HG03378 (cell line): Measurements from ENCODE around the gene ADGRE3.
A peak's percentile ranks its signal among the peaks of the same experiment; 100 is the strongest.
"Not testable (repeated sequence)": the region's sequence is repeated elsewhere in the genome, so short reads cannot be mapped to it uniquely, and the experiment has no call there.

ENCODE experiments used
- ATAC-seq: cut with Tn5 transposase; IDR thresholded peaks from one replicate; pipeline ENCODE4 v1.9.1; 2021; ENCODE audit warnings: mild to moderate bottlenecking, moderate library complexity; ENCODE audit not compliant: unreplicated experiment

Gene ADGRE3

DNA sequence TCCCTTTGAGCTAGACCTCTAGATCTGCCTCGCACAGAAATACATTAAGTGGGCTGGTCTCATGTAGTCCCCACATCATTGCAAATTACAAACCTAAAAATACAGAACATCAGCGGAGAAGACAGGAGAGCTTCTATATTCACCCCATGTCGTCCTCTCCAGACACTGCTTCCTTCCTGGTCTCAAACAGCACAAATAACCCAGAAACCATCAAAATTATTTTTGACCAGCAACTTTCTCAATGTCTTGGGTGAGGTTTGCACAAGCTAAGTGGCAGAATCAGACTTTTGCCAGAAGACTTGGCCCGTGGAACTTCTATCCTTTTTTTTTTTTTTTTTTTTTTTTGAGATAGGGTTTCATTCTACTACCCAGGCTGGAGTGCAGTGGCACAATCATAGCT lies 63.6 kb downstream of the ADGRE3 start:
- no peak for ATAC-seq

DNA sequence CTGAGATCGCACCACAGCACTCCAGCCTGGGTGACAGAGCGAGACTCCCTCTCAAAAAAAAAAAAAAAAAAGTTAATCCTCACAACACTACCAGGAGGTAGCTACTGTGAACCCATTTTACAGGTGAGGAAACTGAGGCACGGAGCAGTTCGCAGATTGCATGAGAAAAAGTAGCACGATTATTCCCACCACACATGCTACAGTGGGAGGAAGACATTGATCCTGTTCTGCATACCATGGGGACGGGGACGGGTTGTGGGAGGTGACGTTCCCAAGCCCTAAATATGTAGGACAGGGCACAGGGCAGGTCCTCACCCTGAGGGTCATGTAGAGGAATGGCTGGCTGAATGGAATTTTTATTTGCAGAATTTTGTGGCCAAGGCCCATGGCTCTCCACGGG lies 68.0 kb downstream of the ADGRE3 start:
- no peak for ATAC-seq

DNA sequence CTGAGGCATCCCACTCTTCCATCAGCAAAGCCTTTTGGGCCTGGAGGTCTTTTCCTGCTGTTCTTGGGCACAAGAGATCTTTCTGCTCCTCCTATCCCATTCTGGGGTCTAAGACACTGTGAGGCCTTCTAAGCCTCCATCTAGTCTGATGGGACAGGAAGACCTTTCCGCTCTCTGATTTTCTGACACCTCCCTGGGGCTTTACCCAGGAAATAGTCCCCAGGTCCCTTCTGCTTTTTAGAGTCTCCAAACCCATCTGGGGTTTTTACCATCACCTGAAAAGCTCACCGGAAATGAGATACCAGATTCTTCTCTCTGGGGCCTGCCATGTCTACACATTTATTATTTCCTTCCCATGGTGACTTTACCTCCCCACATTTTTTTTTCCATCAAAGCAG lies 70.7 kb downstream of the ADGRE3 start:
- ATAC-seq, result peak; percentile 66

DNA sequence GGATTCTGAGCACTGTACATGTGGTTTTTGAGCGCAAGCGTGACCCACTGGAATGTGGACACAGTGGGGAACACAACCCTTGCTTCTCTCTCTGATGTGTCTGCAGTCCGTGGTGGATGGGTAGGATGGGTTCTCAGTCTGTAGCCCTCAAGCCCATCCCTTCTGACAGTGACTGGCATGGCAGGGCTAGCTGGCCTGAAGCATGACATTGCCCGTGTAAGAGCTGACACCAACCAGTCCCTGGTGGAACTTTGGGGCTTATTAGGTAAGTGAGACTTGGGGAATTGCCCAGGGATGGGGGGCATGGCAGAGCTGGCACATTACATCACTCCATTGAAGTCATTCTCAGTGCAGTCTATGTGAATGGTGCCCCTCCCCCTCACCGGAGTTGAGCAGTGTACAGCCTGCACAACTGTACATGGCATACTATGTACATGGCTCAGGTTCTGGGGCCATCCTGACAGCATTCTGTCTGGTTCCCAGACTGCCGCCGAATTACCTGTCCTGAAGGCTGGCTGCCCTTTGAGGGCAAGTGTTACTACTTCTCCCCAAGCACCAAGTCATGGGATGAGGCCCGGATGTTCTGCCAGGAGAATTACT lies 75.0 kb downstream of the ADGRE3 start:
- ATAC-seq, result no peak

DNA sequence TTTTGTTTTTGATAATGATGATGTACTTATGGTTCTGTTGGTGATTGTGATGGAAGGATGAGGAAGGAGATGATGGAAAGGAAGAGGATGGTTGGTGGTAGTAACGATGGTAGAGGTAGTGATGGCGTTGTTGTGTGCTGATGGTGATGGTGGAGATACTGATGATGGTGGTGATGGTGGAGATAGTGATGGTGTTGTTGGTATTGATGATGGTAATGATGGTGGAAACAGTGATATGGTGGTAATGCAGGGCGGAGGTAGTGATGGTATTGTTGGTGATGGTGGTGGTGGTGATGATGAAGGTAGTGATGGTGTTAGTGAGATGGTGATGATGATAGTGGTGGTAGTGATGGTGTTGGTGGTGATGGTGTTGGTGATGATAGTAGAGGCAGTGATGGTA lies 79.1 kb downstream of the ADGRE3 start:
- no peak for ATAC-seq

DNA sequence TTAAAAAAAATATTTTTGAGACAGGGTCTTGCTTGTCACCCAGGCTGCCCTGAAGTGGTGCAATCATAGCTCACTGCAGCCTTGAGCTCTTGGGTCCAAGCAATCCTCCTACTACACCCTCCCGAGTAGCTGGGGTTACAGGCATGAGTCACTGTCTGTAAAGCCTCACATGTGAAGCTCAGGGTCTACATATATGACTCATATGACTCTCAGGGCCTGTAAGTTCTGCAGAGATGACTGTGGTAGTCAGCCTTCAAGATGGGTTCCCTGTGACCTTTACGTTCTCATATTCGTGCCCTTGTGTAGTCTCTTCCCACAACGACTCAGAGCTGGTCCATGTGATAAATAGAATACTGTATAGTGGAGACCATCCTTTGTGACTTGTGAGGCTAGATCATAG lies 85.2 kb downstream of the ADGRE3 start:
- ATAC-seq, result not testable (repeated sequence)

DNA sequence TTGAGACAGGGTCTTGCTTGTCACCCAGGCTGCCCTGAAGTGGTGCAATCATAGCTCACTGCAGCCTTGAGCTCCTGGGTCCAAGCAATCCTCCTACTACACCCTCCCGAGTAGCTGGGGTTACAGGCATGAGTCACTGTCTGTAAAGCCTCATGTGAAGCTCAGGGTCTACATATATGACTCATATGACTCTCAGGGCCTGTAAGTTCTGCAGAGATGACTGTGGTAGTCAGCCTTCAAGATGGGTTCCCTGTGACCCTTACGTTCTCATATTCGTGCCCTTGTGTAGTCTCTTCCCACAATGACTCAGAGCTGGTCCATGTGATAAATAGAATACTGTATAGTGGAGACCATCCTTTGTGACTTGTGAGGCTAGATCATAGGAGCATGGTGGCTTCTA lies 89.5 kb downstream of the ADGRE3 start:
- ATAC-seq, result peak; percentile 73

DNA sequence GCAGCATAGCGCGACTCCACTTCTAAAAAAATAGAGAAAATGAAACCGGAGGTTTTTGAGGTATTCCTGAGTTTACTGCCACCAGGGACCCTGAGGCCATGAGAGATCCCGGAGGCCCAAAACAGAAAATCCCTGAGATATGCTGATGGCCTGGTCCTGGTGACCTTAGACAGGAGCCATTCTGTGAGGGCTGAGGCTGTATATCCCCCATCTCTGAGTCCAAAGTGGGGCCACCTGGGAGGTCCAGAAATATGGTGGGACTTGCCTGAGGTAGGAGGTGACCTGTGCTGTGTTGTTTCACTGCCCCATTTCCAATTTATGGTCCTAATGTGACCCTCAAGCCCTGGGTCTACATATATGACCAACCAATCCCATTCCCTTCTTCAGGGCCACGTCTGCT lies 90.3 kb downstream of the ADGRE3 start:
- not testable (repeated sequence) for ATAC-seq

DNA sequence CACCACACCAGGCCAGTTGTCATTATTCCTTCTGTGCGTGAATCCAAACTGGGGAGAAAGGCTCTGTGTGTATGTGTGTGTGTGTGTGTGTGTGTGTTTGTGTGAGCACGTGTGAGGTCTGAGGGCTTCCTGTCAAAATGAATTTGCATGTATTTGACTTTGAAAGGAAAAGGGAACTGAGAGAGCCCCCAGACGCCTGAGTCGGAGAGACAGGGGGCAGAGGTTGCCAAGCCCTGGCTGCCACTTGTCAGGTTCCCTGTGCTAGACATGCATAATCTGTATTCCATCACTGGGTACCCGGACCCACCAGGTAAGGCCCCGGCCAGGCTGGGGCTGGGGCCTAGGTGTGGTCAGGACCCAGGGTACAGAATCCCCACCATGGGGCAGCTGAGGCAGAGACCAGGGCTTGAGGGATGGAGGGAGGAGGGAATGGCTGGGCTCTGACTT lies 91.7 kb downstream of the ADGRE3 start, which contains the start of gene CLEC17A:
CLEC17A (plus strand) TSS at position 191 of the 447 bp plus-strand sequence; CDS start at position 268, 77 bp downstream.
- peak; percentile 32 for ATAC-seq

DNA sequence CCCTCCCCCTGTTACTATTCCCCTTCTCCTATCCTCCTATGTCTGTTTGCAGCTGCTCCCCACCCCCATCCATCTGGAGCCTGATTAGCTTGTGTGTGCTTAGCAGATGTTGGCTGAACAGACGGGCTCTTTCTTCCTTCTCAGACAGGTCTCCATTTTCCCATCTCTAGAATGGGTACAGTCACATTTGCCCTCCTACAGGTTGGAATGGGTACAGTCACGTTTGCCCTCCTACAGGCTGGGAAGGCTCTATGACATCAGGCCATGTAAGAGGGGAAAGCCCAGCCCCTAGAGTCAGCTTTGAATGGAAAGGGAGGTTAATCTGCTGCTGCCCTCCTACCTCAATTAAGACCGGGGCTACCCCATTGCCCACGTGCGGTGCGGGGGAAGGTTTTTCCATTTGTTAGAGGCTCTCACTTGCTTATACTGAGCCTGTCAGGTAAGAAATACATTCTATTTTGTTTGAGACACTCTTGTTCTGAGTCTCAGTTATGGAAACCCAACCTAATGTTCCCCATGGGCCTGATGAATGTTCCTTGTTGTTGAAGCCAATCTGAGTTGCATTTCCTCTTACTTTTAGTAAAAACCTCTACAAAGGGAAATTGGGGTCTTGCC lies 93.9 kb downstream of the ADGRE3 start:
- ATAC-seq, result no peak

DNA sequence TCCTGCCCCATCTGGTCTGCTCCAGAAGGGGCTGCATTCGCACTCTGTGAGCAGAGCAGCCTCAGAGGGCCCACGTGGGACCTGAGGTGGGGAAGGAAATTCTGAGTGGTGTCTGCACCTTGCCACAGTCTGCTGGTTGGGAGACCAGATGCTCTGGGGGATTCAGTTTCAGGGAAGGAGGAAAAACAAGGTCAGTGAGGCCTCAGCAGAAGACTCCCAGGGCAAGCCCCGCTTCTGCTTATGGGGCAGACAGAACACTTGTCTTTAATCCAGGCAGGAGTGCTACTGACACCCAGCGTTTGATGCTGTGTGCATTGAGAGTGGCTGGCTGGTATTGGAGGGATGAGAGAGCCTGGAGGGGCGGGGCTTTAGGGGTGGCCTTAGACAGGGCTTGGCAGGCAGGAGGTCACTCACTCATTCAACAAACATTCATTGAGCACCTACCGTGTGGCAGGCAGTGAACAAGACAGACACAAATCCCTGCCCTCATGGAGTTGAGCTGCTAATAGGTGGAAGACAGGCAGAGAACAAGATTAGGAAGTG lies 96.7 kb downstream of the ADGRE3 start:
- no peak for ATAC-seq

DNA sequence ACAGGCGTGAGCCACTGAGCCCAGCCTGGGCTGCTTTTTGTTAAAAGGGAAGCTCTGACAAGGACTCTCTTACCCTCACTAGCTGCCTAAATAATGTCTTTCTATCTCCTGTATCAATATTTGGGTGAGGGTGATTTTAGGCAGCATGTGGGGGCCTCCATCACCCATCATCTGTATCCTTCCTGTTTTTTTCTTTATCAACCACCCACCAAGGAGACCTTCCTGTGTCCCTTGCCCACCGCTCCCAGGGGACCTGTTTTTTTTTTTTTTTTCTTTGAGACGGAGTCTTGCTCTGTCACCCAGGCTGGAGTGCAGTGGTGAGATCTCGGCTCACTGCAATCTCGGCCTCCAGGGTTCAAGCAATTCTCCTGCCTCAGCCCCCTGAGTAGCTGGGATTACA lies 97.4 kb downstream of the ADGRE3 start:
- ATAC-seq, result no peak

DNA sequence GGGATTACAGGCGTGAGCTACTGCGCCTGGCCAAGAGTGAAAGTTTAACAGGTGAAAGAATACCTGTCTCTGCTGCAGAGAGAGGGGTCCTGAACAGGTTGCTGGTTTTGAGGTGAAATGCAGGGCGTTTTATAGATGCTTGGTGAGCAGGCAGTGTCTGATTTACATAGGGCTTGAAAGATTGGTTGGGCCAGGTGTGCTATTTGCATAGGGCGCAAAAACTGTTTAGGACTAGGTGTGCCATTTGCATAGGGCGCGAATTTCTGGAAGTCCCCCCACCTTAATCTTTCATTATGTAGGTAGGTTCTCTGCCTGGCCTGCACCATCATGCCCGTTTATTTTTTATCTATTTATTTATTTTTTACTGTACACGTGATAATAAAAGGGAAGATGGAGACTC lies 98.3 kb downstream of the ADGRE3 start:
- no peak for ATAC-seq

DNA sequence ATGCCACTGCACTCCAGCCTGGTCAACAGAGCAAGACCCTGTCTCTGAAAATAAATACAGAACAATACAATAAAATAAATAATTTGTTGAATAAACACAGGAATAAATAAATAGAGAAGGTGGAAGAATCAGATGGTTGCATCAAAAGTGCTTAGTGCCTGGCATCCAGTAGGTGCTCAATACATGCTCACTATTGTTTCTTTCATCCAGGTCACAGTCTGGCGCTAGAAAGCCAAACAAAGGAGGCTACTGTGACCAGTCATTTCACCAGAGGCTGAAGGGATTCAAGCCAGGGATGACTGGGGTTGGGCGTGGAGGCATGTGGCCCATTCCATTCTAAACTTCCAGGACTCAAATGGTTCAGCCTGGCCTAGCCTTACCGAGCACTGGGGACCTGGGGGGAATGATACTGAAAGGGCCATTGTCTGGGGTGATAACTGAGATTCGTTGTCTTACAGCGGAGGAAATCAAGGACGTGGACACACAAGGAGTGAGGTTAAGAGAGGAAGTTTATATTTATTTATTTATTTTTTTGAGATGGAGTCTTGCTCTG lies 99.1 kb downstream of the ADGRE3 start:
- ATAC-seq, result no peak

DNA sequence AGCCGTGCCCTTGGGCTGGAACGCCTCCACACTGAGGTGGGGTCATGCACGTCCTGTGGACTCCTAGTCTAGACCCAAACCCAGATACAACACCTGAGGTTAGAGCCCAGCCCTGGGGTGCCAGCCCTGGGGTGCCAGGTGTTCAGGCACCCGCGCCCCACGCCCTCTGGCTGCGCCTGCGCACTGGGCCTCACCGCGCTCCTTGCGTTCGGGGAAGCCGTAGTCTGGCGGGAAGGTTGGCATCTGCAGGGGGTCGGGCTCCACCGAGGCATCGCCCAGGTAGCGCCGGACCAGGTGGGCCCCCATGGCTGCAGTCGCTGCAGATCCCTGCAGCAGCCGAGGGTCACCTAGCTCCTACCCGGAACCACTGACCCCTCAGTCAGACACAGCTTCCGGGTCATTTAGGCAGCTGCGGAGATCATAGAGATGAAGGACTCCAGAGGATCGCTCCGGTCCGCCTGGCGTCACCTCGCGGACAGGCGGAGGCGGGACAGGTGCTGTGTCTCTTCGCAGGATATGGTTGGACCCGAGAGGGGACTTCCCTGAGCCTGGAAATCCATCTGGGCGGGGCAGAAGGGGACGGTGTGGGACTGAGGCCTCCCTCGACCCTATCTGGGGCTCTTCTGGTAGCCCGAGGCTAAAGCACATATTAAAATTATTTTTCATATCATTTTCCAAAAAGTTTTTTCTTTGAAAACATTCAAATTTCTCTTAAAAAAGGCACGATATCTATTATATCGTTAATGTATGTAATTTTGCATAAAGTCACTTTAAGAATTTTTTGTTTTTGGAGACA lies 102.8 kb downstream of the ADGRE3 start, which contains the start of gene NDUFB7:
NDUFB7 (minus strand) TSS at position 372 of the 796 bp plus-strand sequence; CDS start at position 306, 66 bp downstream.
- peak; percentile 78 for ATAC-seq

DNA sequence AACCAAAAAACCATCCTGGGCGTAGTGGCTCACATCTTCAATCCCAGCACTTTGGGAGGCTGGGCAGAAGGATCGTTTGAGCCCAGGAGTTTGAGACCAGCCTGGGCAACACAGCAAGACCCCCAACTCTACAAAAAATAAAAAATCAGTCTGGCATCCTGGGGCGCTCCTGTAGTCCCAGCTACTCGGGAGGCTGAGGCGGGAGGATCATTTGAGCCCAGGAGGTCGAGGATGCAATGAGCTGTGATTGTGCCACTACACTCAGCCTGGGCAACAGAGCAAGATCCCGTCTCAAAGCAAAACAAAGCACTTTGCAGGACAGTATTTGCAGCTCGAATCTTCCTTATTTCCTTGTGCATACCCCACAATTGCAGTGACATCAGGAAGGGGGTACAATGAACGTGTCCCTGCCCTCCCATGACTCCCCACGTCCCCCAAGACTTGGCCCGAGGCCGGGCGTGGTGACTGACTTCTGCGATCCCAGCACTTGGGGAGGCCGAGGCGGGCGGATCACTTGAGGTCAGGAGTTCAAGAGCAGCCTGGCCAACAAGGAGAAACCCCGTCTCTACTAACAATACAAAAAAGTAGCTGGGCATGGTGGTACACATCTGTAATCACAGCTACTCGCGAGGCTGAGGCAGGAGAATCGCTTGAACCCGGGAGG lies 103.6 kb downstream of the ADGRE3 start:
- no peak for ATAC-seq
